Panc1 (cell line): Measurements from ENCODE around the gene TRABD2B. TPM values are rescaled to one million over a fixed set of nuclear protein-coding genes. Genes with fewer than 3 reads are reported as not detected.

Experiments used
- ATAC-seq: fragments of 200-7000 bp; cut with Tn5 transposase; 2 replicates; pipeline ENCODE4 v1.9.1; 2020; ENCODE audit warnings: mild to moderate bottlenecking, moderate library complexity
- BruUV-seq: library from RNA; stranded (reverse); fragments of 400-500 nt; replicated peaks from 2 replicates; lab custom pipeline; 2021; lab: Mats Ljungman, UMichigan
- CTCF ChIA-PET: fragments of 300-600 bp; sonication (Branson Sonifier 250); formaldehyde crosslinking; loops from one replicate; lab custom pipeline; 2022; ENCODE audit warnings: antibody characterized with exemption; lab: Charles Lee
- POLR2A ChIA-PET: fragments of 300-600 bp; sonication (Branson Sonifier 250); formaldehyde crosslinking; loops from one replicate; lab custom pipeline; 2022; ENCODE audit warnings: antibody characterized with exemption; lab: Charles Lee
- DNase-seq: peaks from one replicate; pipeline ENCODE4 v3.0.0-alpha.2; 2010; ENCODE audit warnings: low read depth, low spot score
- H3K27ac ChIP-seq: 2 replicates; pipeline ENCODE4 v1.5.1; 2011; ENCODE audit warnings: mild to moderate bottlenecking, low read length, inconsistent platforms
- H3K27me3 ChIP-seq: fragments of 200-500 bp; sonication (Bioruptor generic); 2 replicates; pipeline ENCODE4 v1.6.0; 2014; ENCODE audit warnings: low read length, inconsistent platforms; ENCODE audit not compliant: control insufficient read depth, insufficient read depth
- H3K36me3 ChIP-seq: fragments of 200-500 bp; sonication (Bioruptor generic); 2 replicates; pipeline ENCODE4 v1.5.1; 2014; ENCODE audit warnings: inconsistent platforms, mild to moderate bottlenecking, low read length, moderate library complexity; ENCODE audit not compliant: control insufficient read depth, insufficient read depth
- H3K4me1 ChIP-seq: 2 replicates; pipeline ENCODE4 v1.5.1; 2011; ENCODE audit warnings: inconsistent platforms, mild to moderate bottlenecking, low read length, moderate library complexity; ENCODE audit not compliant: control insufficient read depth, insufficient read depth
- H3K4me3 ChIP-seq, 2 experiments: 2 replicates each; pipeline ENCODE4 v1.5.1; 2011 to 2012; ENCODE audit warnings: low read depth in 2 of 2, low read length in 2 of 2, mild to moderate bottlenecking in 2 of 2, inconsistent platforms in 1 of 2, moderate library complexity in 1 of 2
- H3K9me3 ChIP-seq: fragments of 200-500 bp; sonication (Bioruptor generic); 2 replicates; pipeline ENCODE4 v1.5.1; 2014; ENCODE audit warnings: low read depth, mild to moderate bottlenecking, inconsistent platforms, low read length, moderate library complexity; ENCODE audit not compliant: control insufficient read depth, insufficient read depth
- CTCF ChIP-seq: fragments of 450-650 bp; IDR thresholded peaks from 2 replicates; pipeline ENCODE4 v1.5.1; 2017; ENCODE audit warnings: mild to moderate bottlenecking
- POLR2AphosphoS5 ChIP-seq: IDR thresholded peaks from 2 replicates; pipeline ENCODE4 v1.6.1; 2012; ENCODE audit warnings: mild to moderate bottlenecking, low read depth, low read length, moderate library complexity
- REST ChIP-seq, 2 experiments: IDR thresholded peaks; 2 replicates each; pipeline ENCODE4 v1.6.1; 2011 to 2012; ENCODE audit warnings: low read depth in 2 of 2, control low read depth in 1 of 2, low read length in 1 of 2, mild to moderate bottlenecking in 1 of 2, moderate library complexity in 1 of 2; ENCODE audit not compliant: insufficient read depth in 1 of 2
- SIN3A ChIP-seq: IDR thresholded peaks from 2 replicates; pipeline ENCODE4 v1.6.1; 2012; ENCODE audit warnings: low read depth, mild to moderate bottlenecking, low read length, moderate library complexity, borderline replicate concordance; ENCODE audit not compliant: insufficient read depth
- TCF7L2 ChIP-seq: IDR thresholded peaks from 2 replicates; pipeline ENCODE4 v1.6.1; 2011; ENCODE audit warnings: mild to moderate bottlenecking, low read depth, low read length, inconsistent platforms
- in situ Hi-C: cut with HindIII; loops from 2 replicates; pipeline ENCODE4 v1.10.0; 2016; ENCODE audit warnings: low sequenced_read_pairs, low pct_unique_long_range_greater_than_20kb
- intact Hi-C: fragments of 100-400 bp; cut with micrococcal nuclease; formaldehyde crosslinking; loops from one replicate; pipeline ENCODE4 v1.10.0; 2022; ENCODE audit not compliant: unreplicated experiment
- total RNA-seq: library from RNA; stranded (reverse); gene quantifications from one replicate; pipeline ENCODE4 v1.2.1, GENCODE V29; 2021; ENCODE audit not compliant: unreplicated experiment

Gene TRABD2B
- total RNA-seq, 1 experiment from 2014 or later: not detected

GRCh38 chr1:47978486-47978885 is 18.7 kb downstream of the TRABD2B start:
- no peaks in the 10 kb centered on the region for H3K9me3 ChIP-seq
- BruUV-seq: no TSS peak
- no peaks in the 10 kb centered on the region for H3K4me1 ChIP-seq
- in situ Hi-C loops (no loop called here), intact Hi-C loops (no loop called here)
- no peaks in the 10 kb centered on the region; the same call in 1 of the 2 replicates for H3K27me3 ChIP-seq
- ATAC-seq (no peak), DNase-seq (no peak)
- CTCF ChIA-PET: no interaction called here
- H3K36me3 ChIP-seq: no peaks in the 10 kb centered on the region
- no peak overlapping the region for H3K27ac ChIP-seq
- H3K4me3 ChIP-seq: no peak overlapping the region
- POLR2A ChIA-PET: no interaction called here
- TF ChIP-seq REST (IDR thresholded peaks at IDR 0.05; ENCODE audit: insufficient read depth in 1 of 2, low read depth in 2 of 2, low read length in 1 of 2) (no peak), SIN3A (no peak), POLR2AphosphoS5 (no peak), TCF7L2 (no peak), CTCF (no peak)

- in situ Hi-C loops: no loop called here
- ChIA-PET POLR2A (interaction anchor here (0.7 kb wide), 1 partner anchor 1361 kb away, joined by 9 read pairs; no protein-coding TSS in a partner anchor), CTCF (no interaction called here)
- Histone ChIP-seq H3K27me3 (no peaks in the 10 kb centered on the region; the same call in 1 of the 2 replicates), H3K4me3 (no peak overlapping the region), H3K36me3 (no peaks in the 10 kb centered on the region), H3K4me1 (no peaks in the 10 kb centered on the region), H3K9me3 (no peaks in the 10 kb centered on the region), H3K27ac (no peak overlapping the region)
- intact Hi-C loops: no loop called here
- TF ChIP-seq POLR2AphosphoS5 (no peak), TCF7L2 (no peak), REST (IDR thresholded peaks at IDR 0.05; ENCODE audit: insufficient read depth in 1 of 2, low read depth in 2 of 2, low read length in 1 of 2) (no peak), CTCF (no peak), SIN3A (no peak)
- no TSS peak for BruUV-seq
- DNase-seq: no peak
- ATAC-seq: no peak
Measured at GRCh38 chr1:47976728-47977127, 20.5 kb downstream of the TRABD2B start.
